Posterior vena cava (tissue), 2 donors: ENCODE results near the gene ATXN3. TPM values are rescaled to one million over a fixed set of nuclear protein-coding genes. Genes with fewer than 3 reads are reported as not detected.
"Not testable (repeated sequence)": the region's sequence is repeated elsewhere in the genome, so short reads cannot be mapped to it uniquely, and the experiment has no call there.

ENCODE experiments used
- DNase-seq: peaks from one replicate; pipeline ENCODE4 v3.0.0-alpha.2; 2020; ENCODE audit warnings: low spot score
- intact Hi-C, 2 donors: fragments of 100-400 bp; cut with DNase I; formaldehyde crosslinking; loops; one replicate each; pipeline versions ENCODE4 v1.14.1 to v1.14.2; 2022 to 2023
- total RNA-seq, 2 donors: library from RNA; stranded (reverse); fragmentation: NEBNext Ultra II Directional; extraction: Animal tissue kit (Norgen Biotek cat#: 25700); gene quantifications; one replicate each; pipeline ENCODE4 v1.2.1, GENCODE V29; 2021
- donor health status: DM: yes; HTN: yes; CAD: no.
- donor health status: DM: yes; HTN: yes; CAD: no.

The ATXN3 gene
- total RNA-seq, 2 donors from 2014 or later, result 45.1 to 48.4 TPM

GRCh38 chr14:92099802-92100201 is 6.6 kb downstream of the ATXN3 start:
- intact Hi-C loops, result no loop called here
- DNase-seq, result no peak

GRCh38 chr14:92093320-92093719 is 13.1 kb downstream of the ATXN3 start:
- intact Hi-C loops, result no loop called here
- no peak for DNase-seq

- no peak for DNase-seq
- intact Hi-C loops, result no loop called here
Measured at GRCh38 chr14:92088494-92088893, 17.9 kb downstream of the ATXN3 start.

- intact Hi-C loops, result no loop called here
- DNase-seq, result no peak
Measured at GRCh38 chr14:92074555-92074954, 31.8 kb downstream of the ATXN3 start.

GRCh38 chr14:92058006-92058917 is 48.1 kb downstream of the ATXN3 start:
- intact Hi-C loops, result no loop called here

GRCh38 chr14:92049781-92050180 is 56.6 kb downstream of the ATXN3 start:
- no peak for DNase-seq
- intact Hi-C loops, result no loop called here

More at GRCh38 chr14:92058006-92058917, 48.1 kb downstream of the ATXN3 start:
- no peak for DNase-seq

- DNase-seq, intact Hi-C loops: not testable (repeated sequence)
Measured at GRCh38 chr14:92049221-92049620, 57.2 kb downstream of the ATXN3 start.

- DNase-seq, intact Hi-C loops: not testable (repeated sequence)
Measured at GRCh38 chr14:92045904-92046303, 60.5 kb downstream of the ATXN3 start.

GRCh38 chr14:92041766-92042165 is 64.6 kb downstream of the ATXN3 start:
- DNase-seq, intact Hi-C loops: not testable (repeated sequence)

GRCh38 chr14:92041203-92041602 is 65.2 kb downstream of the ATXN3 start:
- intact Hi-C loops, result no loop called here
- DNase-seq, result no peak

GRCh38 chr14:92040431-92041051 is 65.8 kb downstream of the ATXN3 start:
- no peak for DNase-seq
- intact Hi-C loops, result no loop called here

- intact Hi-C loops, result no loop called here
- peak; percentile 99 for DNase-seq
Measured at GRCh38 chr14:92039719-92040430, 66.5 kb downstream of the ATXN3 start, which contains the start of gene TRIP11. Gene TRIP11, minus strand, starts transcription at chr14:92040059. Its CDS starts 374 bp downstream, at chr14:92039685.

- intact Hi-C loops, result no loop called here
- DNase-seq, result no peak
Measured at GRCh38 chr14:92039063-92039718, 67.2 kb downstream of the ATXN3 start.

- intact Hi-C loops, result no loop called here
- no peak for DNase-seq
Measured at GRCh38 chr14:92037989-92038388, 68.4 kb downstream of the ATXN3 start.

- no peak for DNase-seq
- intact Hi-C loops, result no loop called here
Measured at GRCh38 chr14:92035890-92036289, 70.5 kb downstream of the ATXN3 start.

GRCh38 chr14:92033906-92034687 is 72.3 kb downstream of the ATXN3 start:
- intact Hi-C loops, result no loop called here

GRCh38 chr14:92033433-92033832 is 72.9 kb downstream of the ATXN3 start:
- intact Hi-C loops, result no loop called here

More at GRCh38 chr14:92033906-92034687, 72.3 kb downstream of the ATXN3 start:
- no peak for DNase-seq

GRCh38 chr14:92026548-92027190 is 79.7 kb downstream of the ATXN3 start:
- no peak for DNase-seq
- intact Hi-C loops, result no loop called here

More at GRCh38 chr14:92033433-92033832, 72.9 kb downstream of the ATXN3 start:
- no peak for DNase-seq
